Naive thymus-derived CD4-positive, alpha-beta T cell (primary cell): ENCODE results near the gene TBC1D5. TPM values are rescaled to one million over a fixed set of nuclear protein-coding genes. Genes with fewer than 3 reads are reported as not detected.

Source experiments
- ATAC-seq: fragments of 150-1000 bp; cut with Tn5 transposase; 2 replicates; pipeline ENCODE4 v1.10.0; 2021; ENCODE audit warnings: mild to moderate bottlenecking, moderate library complexity
- CTCF ChIA-PET: fragments of 350-600 bp; sonication (Branson Sonifier 250); formaldehyde crosslinking; loops from one replicate; lab custom pipeline; 2021; ENCODE audit warnings: antibody characterized with exemption; lab: Charles Lee
- POLR2A ChIA-PET: fragments of 350-600 bp; sonication (Branson Sonifier 250); formaldehyde crosslinking; loops from one replicate; lab custom pipeline; 2021; ENCODE audit warnings: antibody characterized with exemption, inconsistent platforms; lab: Charles Lee
- DNase-seq, 9 donors: peaks; one replicate each; pipeline versions ENCODE4 v3.0.0 to v3.0.0-alpha.2; 2020 to 2022; ENCODE audit warnings: mixed read lengths in 1 of 9
- H3K27ac ChIP-seq: one replicate; pipeline ENCODE4 v1.7.0; 2013; ENCODE audit warnings: mild to moderate bottlenecking, low read depth, low read length, moderate library complexity
- H3K27me3 ChIP-seq, 2 donors: one replicate each; pipeline ENCODE4 v1.7.0; 2013; ENCODE audit warnings: low read length in 2 of 2, mild to moderate bottlenecking in 2 of 2, moderate library complexity in 2 of 2; ENCODE audit not compliant: control insufficient read depth in 2 of 2, insufficient read depth in 2 of 2
- H3K36me3 ChIP-seq, 3 experiments: 1 replicate in 2 of 3; 2 replicates in 1 of 3; pipeline ENCODE4 v1.7.0; 2013; ENCODE audit warnings: low read length in 3 of 3, mild to moderate bottlenecking in 3 of 3, moderate library complexity in 1 of 3; ENCODE audit not compliant: insufficient read depth in 3 of 3, control insufficient read depth in 2 of 3
- H3K4me1 ChIP-seq, 2 donors: one replicate each; pipeline ENCODE4 v1.7.0; 2013; ENCODE audit warnings: low read length in 2 of 2, mild to moderate bottlenecking in 2 of 2, moderate library complexity in 1 of 2; ENCODE audit not compliant: control insufficient read depth in 2 of 2, insufficient read depth in 2 of 2
- H3K4me3 ChIP-seq: 2 replicates; pipeline ENCODE4 v1.7.0; 2013; ENCODE audit warnings: mild to moderate bottlenecking, low read length
- H3K9me3 ChIP-seq, 3 experiments: 1 replicate in 2 of 3; 2 replicates in 1 of 3; pipeline ENCODE4 v1.7.0; 2013; ENCODE audit warnings: low read length in 3 of 3; ENCODE audit not compliant: control insufficient read depth in 2 of 3
- H3K27ac Mint-ChIP-seq, 9 donors: one replicate each; pipeline ENCODE4 v1.8.0; 2020 to 2022; ENCODE audit warnings: mixed read lengths in 9 of 9, mild to moderate bottlenecking in 8 of 9, moderate library complexity in 5 of 9, inconsistent platforms in 2 of 9
- H3K27me3 Mint-ChIP-seq, 5 donors: one replicate each; pipeline ENCODE4 v1.8.0; 2021 to 2022; ENCODE audit warnings: mixed read lengths in 5 of 5, mild to moderate bottlenecking in 1 of 5
- H3K36me3 Mint-ChIP-seq, 5 donors: one replicate each; pipeline ENCODE4 v1.8.0; 2020 to 2022; ENCODE audit warnings: mixed read lengths in 5 of 5, mild to moderate bottlenecking in 3 of 5, inconsistent platforms in 1 of 5
- H3K4me1 Mint-ChIP-seq, 7 donors: one replicate each; pipeline ENCODE4 v1.8.0; 2020 to 2022; ENCODE audit warnings: mixed read lengths in 7 of 7, mild to moderate bottlenecking in 3 of 7, inconsistent platforms in 1 of 7
- H3K4me3 Mint-ChIP-seq, 10 donors: one replicate each; pipeline ENCODE4 v1.8.0; 2020 to 2022; ENCODE audit warnings: mild to moderate bottlenecking in 10 of 10, mixed read lengths in 10 of 10, moderate library complexity in 6 of 10, inconsistent platforms in 2 of 10
- H3K9me3 Mint-ChIP-seq, 11 donors: one replicate each; pipeline ENCODE4 v1.8.0; 2020 to 2022; ENCODE audit warnings: mixed read lengths in 11 of 11, mild to moderate bottlenecking in 4 of 11, inconsistent platforms in 1 of 11, moderate library complexity in 1 of 11
- intact Hi-C, 2 donors: fragments of 100-400 bp; cut with micrococcal nuclease; formaldehyde crosslinking; loops; one replicate each; pipeline ENCODE4 v1.15.1; 2023
- polyA plus RNA-seq, 2 donors: library from polyadenylated mRNA; unstranded; fragments of 300-500 nt; fragmentation: Illumina TruSeq; gene quantifications; one replicate each; pipeline ENCODE4 v1.2.3, GENCODE V29; 2021
- total RNA-seq, 6 experiments: library from RNA in 5 of 6; stranded (reverse) in 5 of 6; gene quantifications; 1 replicate in 5 of 6; 2 replicates in 1 of 6; pipeline ENCODE4 v1.2.3 and lab custom pipeline; 2021 to 2026

Gene TBC1D5
- total and polyA plus RNA-seq, 7 experiments from 2014 or later = 30.5 to 54.0 (median 37.4) TPM

- no peaks in the 10 kb centered on the region for H3K27me3 ChIP-seq
- Mint-ChIP-seq H3K36me3 (no peaks in the 10 kb centered on the region), H3K27me3 (peaks cover 0 to 36% (median 4%) of the 10 kb centered on the region in 5 donors), H3K9me3 (no peaks in the 10 kb centered on the region), H3K4me3 (no peak overlapping the region), H3K4me1 (no peaks in the 10 kb centered on the region), H3K27ac (no peak overlapping the region)
- DNase-seq (no peak), ATAC-seq (no peak)
- intact Hi-C loops = no loop called here
- no peaks in the 10 kb centered on the region for H3K9me3 ChIP-seq
- no peaks in the 10 kb centered on the region for H3K4me1 ChIP-seq
- no peaks in the 10 kb centered on the region for H3K36me3 ChIP-seq
- no peak overlapping the region for H3K4me3 ChIP-seq
- H3K27ac ChIP-seq = no peak overlapping the region
- CTCF ChIA-PET = no interaction called here
- POLR2A ChIA-PET = no interaction called here
These were observed 23.5 kb upstream of the TBC1D5 start for GRCh38 chr3:17765819-17766472.

GRCh38 chr3:17761563-17761962, 19.1 kb upstream of the TBC1D5 start:
- Mint-ChIP-seq H3K27me3 (peaks cover 0 to 26% (median 4%) of the 10 kb centered on the region in 5 donors), H3K27ac (no peak overlapping the region), H3K4me3 (no peak overlapping the region), H3K4me1 (no peaks in the 10 kb centered on the region), H3K9me3 (no peaks in the 10 kb centered on the region), H3K36me3 (no peaks in the 10 kb centered on the region)
- intact Hi-C loops = no loop called here
- H3K4me3 ChIP-seq = no peak overlapping the region
- no peaks in the 10 kb centered on the region for H3K4me1 ChIP-seq
- H3K27ac ChIP-seq = no peak overlapping the region
- H3K27me3 ChIP-seq = no peaks in the 10 kb centered on the region
- ChIA-PET CTCF (no interaction called here), POLR2A (no interaction called here)
- ATAC-seq = no peak
- H3K36me3 ChIP-seq = no peaks in the 10 kb centered on the region
- DNase-seq = no peak
- H3K9me3 ChIP-seq = no peaks in the 10 kb centered on the region

- H3K27me3 ChIP-seq = no peaks in the 10 kb centered on the region
- POLR2A ChIA-PET = no interaction called here
These were observed 17.5 kb upstream of the TBC1D5 start for GRCh38 chr3:17759901-17760300.

GRCh38 chr3:17755836-17756235, 13.4 kb upstream of the TBC1D5 start:
- intact Hi-C loops = no loop called here
- Mint-ChIP-seq H3K27me3 (peaks cover 0 to 16% (median 0%) of the 10 kb centered on the region in 5 donors), H3K27ac (no peak overlapping the region), H3K36me3 (no peaks in the 10 kb centered on the region), H3K4me3 (no peak overlapping the region), H3K9me3 (no peaks in the 10 kb centered on the region), H3K4me1 (peaks cover 0 to 12% (median 6%) of the 10 kb centered on the region in 7 donors)
- no peaks in the 10 kb centered on the region for H3K27me3 ChIP-seq
- no peaks in the 10 kb centered on the region for H3K4me1 ChIP-seq
- ChIA-PET POLR2A (no interaction called here), CTCF (no interaction called here)
- H3K36me3 ChIP-seq = no peaks in the 10 kb centered on the region
- H3K4me3 ChIP-seq = no peak overlapping the region
- DNase-seq (peak in 2 of 9 donors; percentile 13 to 20), ATAC-seq (no peak)
- no peaks in the 10 kb centered on the region for H3K9me3 ChIP-seq
- H3K27ac ChIP-seq = no peak overlapping the region

More at GRCh38 chr3:17759901-17760300, 17.5 kb upstream of the TBC1D5 start:
- Mint-ChIP-seq H3K9me3 (no peaks in the 10 kb centered on the region), H3K27me3 (peaks cover 0 to 25% (median 4%) of the 10 kb centered on the region in 5 donors), H3K4me1 (peaks cover 0 to 12% (median 6%) of the 10 kb centered on the region in 7 donors), H3K27ac (no peak overlapping the region), H3K4me3 (no peak overlapping the region), H3K36me3 (no peaks in the 10 kb centered on the region)
- DNase-seq (no peak), ATAC-seq (no peak)
- Histone ChIP-seq H3K4me3 (no peak overlapping the region), H3K27ac (no peak overlapping the region), H3K4me1 (no peaks in the 10 kb centered on the region), H3K36me3 (no peaks in the 10 kb centered on the region), H3K9me3 (no peaks in the 10 kb centered on the region)
- CTCF ChIA-PET = no interaction called here
- intact Hi-C loops = no loop called here

- POLR2A ChIA-PET = no interaction called here
These were observed 11.2 kb upstream of the TBC1D5 start for GRCh38 chr3:17753632-17753992.

DNA sequence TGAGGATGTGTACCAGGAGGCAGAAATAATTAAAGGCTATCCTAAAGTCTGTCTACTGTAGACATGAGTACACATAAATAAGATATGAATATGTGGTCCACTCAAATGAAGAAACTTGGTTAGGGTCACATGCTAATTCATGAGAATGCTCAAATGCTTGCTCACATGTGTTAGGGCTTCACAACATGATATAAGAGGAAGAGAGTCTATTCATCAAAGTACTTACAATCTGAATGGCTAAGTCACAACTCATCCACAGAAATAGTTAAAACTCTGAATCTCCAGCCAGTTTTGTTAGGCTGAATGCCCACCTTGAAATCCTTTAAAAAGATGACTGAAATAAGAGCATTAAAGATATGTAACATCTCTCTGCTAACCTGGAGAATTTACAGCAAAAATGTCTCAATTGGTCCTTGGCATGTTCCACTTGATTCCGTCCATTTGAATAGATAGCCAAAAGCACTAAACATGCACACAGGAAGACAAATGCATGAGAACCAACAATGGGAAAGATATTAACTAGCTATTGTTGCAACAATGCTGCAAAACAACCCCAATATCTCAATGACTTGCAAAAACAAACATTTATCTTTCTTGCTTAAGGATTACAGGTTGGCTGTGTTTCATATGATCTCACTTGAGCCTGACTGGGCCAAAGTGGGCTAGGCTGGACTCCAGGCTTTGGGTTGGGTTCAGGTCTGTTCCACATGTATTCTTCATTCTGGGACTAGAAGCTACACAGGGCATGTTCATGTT, 10.6 kb upstream of the TBC1D5 start:
- H3K27ac ChIP-seq = no peak overlapping the region
- no peak overlapping the region for H3K4me3 ChIP-seq
- peaks cover 0 to 16% (median 0%) of the 10 kb centered on the region in 5 donors for H3K27me3 Mint-ChIP-seq
- intact Hi-C loops = no loop called here
- no peaks in the 10 kb centered on the region for H3K27me3 ChIP-seq
- DNase-seq (no peak), ATAC-seq (no peak)
- no peaks in the 10 kb centered on the region for H3K36me3 Mint-ChIP-seq
- peaks cover 10 to 23% (median 18%) of the 10 kb centered on the region in 7 donors for H3K4me1 Mint-ChIP-seq
- no peak overlapping the region for H3K27ac Mint-ChIP-seq
- no peak overlapping the region for H3K4me3 Mint-ChIP-seq
- POLR2A ChIA-PET = interaction anchor here (1.0 kb wide), 1 partner anchor 10 kb away, joined by 3 read pairs; the partner anchor contains the start of gene TBC1D5
- peaks cover 0 to 5% of the 10 kb centered on the region in 2 donors for H3K4me1 ChIP-seq
- H3K9me3 Mint-ChIP-seq = no peaks in the 10 kb centered on the region
- no peaks in the 10 kb centered on the region for H3K36me3 ChIP-seq
- no peaks in the 10 kb centered on the region for H3K9me3 ChIP-seq
- CTCF ChIA-PET = interaction anchor here (0.7 kb wide), 1 partner anchor 1485 kb away, joined by 3 read pairs; no protein-coding TSS in a partner anchor

More at GRCh38 chr3:17753632-17753992, 11.2 kb upstream of the TBC1D5 start:
- H3K4me3 ChIP-seq = no peak overlapping the region
- H3K9me3 ChIP-seq = no peaks in the 10 kb centered on the region
- no peaks in the 10 kb centered on the region for H3K27me3 ChIP-seq
- ATAC-seq (no peak), DNase-seq (no peak)
- intact Hi-C loops = no loop called here
- Mint-ChIP-seq H3K36me3 (no peaks in the 10 kb centered on the region), H3K27ac (no peak overlapping the region), H3K4me1 (peaks cover 10 to 23% (median 18%) of the 10 kb centered on the region in 7 donors), H3K4me3 (no peak overlapping the region), H3K27me3 (peaks cover 0 to 16% (median 0%) of the 10 kb centered on the region in 5 donors), H3K9me3 (no peaks in the 10 kb centered on the region)
- H3K4me1 ChIP-seq = peaks cover 0 to 5% of the 10 kb centered on the region in 2 donors
- H3K36me3 ChIP-seq = no peaks in the 10 kb centered on the region
- H3K27ac ChIP-seq = no peak overlapping the region
- CTCF ChIA-PET = no interaction called here
